ENCODE data around the gene FANCG.

- no peak for TF ChIP-seq CTCF (IDR thresholded peaks at IDR 0.05)
- TF ChIP-seq POLR2A (IDR thresholded peaks at IDR 0.05): no peak
Measured at GRCh38 chr9:35027860-35028259, 51.9 kb downstream of the FANCG start.
